HG03571 (cell line): ENCODE results near the gene NKD1.

Source experiments
- ATAC-seq: cut with Tn5 transposase; IDR thresholded peaks from one replicate; pipeline ENCODE4 v1.9.1; 2021; ENCODE audit not compliant: unreplicated experiment

The NKD1 gene

DNA sequence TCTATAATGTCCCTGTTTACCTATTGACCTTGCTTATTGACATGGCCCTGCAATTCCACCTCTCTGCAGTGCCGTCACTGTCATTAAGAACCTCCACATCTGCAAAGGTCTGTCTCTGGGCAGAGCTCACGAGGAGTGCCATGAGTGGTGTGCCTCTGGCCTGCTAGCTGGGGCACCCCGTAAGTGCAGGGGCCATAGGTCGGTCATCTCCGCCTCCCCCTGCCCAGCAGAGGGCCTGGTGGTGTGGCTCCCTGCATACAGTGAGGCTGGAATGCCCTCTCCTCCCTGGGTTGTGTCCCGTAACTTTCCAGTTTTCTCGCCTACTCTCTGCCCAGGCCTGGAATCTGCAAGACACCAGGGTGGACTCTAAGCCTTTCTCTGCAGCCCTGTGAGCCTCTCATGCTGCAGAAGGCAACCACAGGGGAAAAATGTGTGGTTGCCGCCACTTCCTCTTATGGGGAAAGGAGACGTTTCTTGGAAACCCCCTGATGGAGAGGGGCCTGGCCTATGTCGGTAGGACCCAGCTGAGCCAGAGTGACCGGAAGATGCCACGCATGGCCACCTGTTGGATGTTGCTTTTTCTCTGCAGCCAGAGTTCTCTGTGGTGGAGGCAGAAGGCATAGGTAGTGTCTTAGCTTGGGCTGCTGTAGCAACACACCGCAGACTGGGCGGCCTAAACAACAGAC lies 135.6 kb downstream of the NKD1 start:
- peak; percentile 69 for ATAC-seq

DNA sequence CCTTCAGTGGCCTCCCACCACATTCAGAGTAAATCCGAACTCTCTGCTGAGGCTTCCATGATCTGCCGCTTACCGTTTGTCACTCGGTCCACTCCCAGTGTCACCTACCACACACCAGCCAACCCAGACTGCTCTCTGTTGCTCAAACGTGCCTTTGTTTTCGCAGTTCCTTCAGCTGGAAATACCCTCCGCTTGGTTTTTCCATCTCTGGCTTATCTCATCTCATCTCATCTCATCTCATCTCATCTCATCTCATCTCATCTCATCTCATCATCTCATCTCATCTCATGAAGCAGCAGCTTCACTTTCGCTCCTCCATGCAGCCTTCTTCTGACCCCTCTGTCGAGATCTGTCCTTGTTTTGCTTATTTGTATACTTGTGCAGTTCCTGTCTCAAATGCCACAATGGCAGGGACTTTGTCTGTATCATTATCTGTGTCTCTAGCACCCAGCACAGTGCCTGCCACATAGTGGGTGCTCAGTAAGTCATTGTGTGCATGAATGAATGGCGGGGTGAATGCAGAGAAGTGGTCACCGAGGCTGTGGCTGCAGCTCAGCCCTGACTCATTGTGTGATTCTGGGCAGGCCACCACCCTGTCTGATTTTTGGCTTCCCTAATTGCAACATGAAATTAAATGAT lies 136.7 kb downstream of the NKD1 start:
- no peak for ATAC-seq

DNA sequence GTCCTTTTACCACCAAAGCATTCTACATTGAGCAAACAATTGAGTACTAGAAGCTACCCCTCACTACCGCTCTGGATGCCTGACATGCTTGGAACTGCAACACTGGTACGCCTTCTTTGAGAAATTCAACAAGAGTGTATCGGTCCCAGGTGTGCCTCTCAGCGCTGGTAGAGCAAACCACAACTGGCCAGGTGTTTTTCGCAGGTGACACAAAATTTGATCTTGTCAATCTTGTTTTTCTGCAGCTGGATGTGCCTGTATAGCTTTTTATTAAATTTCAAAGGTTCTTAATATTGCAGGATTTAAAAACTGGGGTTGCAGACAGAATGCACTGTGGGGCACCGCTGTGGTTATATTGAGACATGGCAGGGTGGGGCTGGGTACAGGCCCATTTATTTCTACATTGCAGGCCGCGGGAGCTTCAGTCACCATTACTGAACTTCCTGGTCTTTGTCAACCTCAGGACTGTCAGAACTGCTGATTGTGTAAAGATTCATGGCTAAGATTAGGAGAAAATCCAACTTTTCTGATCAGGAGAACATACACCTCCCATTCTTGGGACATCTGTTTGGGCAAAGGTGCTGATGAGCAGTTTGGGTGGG lies 137.4 kb downstream of the NKD1 start:
- no peak for ATAC-seq

DNA sequence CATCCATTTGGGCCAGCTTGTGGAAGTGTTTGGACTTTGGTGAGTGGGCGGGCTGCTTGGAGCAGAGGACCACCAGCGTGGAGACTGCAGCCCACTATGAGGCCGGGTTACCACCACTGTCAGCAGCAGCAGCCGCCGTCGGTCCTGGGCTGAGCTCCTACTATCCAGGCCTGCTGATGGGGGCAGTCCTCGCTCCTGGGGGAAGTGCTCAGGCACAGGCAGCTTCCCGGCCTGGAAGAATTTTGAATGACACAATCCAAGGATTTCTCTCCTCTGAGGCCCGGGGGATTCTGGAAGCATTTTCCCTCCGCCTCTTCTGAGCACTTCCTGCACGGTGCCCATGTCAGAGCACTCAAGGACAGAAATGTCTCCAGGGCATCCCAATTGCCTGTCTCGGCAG lies 139.9 kb downstream of the NKD1 start:
- ATAC-seq: no peak

DNA sequence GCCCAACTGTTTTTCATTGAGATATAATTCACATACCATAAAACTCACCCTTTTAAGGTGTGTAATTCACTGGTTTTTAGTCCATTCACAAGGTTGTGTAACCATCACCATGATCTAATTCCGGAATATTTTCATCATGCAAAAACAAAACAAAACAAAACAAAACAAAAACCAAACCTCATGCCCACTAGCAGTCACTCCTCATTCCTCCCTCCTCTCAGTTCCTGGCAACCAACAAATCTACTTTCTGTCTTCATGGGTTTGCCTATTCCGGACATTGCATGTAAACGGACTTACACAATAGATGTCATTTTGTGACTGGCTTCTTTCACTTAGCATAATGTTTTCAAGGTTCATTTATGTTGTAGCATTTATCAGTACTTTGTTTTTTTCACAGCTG lies 140.7 kb downstream of the NKD1 start:
- no peak for ATAC-seq

DNA sequence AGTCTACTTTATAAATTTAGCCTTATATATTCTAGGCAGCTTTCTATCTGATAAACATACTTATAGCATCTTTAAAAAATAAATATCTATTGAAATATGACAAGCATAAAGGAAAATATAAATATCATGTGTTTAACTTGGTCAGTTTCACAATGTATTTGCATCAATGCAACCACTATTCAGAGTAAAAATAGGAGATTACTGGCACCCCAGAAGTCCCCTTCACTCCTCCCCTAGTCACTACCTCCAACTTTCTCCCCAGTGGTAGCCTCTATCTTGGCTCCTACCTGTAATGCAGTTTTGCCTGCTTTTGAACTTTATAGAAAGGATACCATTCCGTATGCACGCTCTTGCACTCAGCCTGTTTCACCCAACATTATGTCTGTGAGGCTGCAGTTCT lies 142.0 kb downstream of the NKD1 start:
- no peak for ATAC-seq

DNA sequence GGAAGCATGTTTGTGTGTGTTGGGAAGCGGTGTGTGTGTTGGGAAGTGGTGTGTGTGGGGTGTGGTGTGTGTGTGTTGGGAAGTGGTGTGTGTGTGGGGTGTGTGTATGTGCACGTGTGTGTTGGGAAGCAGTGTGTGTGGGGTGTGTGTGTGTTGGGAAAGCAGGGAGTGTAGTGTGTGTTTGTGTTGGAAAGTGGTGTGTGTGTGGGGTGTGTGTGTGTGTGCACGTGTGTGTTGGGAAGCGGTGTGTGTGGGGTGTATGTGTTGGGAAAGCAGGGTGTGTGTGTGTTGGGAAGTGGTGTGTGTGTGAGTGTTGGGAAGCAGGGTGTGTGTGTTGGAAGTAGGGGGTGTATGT lies 144.4 kb downstream of the NKD1 start:
- no peak for ATAC-seq

DNA sequence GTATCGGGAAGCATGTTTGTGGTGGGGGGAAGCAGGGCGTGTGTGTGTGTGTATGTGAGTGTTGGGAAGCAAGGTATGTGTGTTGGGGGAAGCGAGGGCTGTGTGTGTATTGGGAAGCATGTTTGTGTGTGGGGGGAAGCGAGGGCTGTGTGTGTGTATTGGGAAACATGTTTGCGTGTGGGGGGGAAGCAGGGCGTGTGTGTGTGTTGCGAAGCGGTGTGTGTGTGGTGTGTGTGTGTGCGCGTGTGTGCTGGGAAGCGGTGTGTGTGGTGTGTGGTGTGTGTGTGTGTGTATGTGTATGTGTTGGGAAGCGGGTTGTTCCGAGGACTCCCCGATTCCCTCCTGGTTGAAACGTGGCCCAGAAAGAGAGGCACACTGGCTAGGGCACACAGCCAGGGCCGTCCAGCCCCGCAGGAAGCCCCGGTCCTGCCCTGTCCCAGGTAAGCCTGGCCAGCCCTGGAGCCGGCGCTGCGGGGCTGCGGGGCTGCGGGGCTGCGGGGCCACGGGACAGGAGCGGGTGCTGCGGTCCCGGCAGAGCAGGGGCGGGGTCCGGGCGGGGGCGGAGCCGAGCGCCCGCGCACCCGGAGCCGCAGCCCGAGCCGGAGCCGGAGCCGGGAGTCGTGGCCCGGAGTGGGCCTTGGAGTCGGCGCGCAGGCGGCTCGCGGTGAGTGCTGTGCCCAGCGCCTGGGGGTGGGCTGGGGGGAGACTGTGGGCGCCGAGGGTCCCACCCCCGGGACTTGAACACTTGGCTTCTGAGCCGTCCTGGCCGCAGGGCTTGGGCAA lies 145.0 kb downstream of the NKD1 start, which contains the start of gene NOD2:
NOD2 (plus strand) TSS at position 608 of the 783 bp plus-strand sequence. CDS start 5,890 bp downstream, outside the sequence.
- no peak for ATAC-seq

DNA sequence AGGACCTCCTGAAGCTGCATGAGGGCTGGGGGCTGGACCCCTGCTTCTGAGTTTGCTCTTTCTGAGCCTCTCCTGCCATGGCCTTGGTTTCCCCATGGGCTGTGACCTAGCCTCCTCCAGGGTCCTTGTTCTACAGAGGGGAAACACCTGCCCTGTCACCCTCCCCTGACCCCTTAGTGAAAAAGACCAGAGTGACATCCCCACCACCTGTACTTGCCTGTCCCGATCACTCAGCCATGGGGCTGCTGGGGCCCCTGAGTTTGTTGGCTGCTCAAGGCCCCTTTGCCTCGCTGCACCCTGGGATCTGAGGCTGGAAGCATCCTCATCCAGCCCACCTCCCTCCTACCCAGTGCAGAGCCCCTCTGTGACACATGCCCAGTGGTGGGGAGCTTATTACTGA lies 146.0 kb downstream of the NKD1 start:
- no peak for ATAC-seq

DNA sequence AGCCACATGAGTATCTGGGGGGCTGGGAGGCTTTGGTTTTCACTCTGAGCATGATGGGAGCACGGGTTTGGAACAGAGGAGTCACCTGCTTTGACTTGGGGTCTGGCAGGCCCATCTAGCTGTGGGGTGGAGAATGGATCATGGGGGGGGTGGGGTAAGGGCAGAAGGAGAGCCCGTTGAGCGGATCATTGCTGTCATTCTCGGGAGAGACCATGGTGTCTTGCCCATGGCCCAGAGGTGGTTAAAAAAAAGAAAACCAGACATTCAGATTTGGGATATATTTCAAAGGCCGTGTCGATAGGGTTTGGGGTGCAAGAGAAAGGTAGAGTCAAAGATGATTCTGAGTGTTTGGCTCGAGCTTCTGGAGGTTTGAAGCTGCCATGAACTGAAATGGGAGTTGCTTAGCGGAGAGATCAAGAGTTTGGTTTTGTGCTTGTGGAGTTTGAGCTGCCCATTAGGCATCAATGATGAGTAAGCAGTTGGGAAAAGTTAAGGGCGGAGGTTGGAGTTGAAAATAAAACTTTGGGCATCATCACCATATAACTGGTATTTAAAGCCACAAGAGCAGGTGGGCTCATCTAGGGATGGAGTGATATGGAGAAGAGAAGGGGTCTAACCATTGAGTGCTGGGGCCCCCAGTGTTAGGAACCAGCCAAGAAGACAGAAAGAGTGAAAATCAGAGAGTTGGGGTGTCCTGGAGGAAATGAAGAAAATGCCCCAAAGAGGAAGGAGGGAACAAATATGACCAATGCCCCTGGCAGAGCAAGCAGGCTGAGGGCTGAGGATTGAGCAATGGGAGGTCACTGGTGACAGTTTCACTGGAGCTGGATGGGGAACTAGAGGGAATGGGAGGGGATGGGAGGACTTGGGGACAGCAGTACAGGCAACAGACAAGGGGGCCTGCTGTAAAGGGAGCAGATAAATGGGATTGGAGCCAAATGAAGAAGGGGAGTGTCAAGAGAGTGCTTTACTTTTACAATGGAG lies 147.1 kb downstream of the NKD1 start:
- no peak for ATAC-seq

DNA sequence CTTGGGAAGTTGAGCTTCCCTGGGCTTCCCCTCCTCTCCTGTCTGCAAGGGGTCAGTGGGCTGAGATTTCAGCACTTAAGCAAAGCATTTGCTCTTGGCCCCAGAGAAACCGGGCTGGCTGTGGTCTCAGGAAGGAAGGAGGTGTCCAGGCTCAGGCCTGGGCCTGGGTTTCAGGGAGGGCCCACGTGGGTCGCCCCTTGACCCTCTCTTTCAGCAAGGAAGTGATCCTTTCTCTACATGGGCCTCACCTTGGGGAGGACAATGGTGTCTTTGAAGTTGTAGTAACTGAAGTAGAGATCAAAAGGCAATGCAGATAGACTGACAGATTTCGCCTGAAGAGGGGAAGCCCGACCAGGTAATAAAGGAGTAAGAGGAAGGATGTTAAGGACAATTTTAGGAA lies 147.9 kb downstream of the NKD1 start:
- peak; percentile 32 for ATAC-seq

DNA sequence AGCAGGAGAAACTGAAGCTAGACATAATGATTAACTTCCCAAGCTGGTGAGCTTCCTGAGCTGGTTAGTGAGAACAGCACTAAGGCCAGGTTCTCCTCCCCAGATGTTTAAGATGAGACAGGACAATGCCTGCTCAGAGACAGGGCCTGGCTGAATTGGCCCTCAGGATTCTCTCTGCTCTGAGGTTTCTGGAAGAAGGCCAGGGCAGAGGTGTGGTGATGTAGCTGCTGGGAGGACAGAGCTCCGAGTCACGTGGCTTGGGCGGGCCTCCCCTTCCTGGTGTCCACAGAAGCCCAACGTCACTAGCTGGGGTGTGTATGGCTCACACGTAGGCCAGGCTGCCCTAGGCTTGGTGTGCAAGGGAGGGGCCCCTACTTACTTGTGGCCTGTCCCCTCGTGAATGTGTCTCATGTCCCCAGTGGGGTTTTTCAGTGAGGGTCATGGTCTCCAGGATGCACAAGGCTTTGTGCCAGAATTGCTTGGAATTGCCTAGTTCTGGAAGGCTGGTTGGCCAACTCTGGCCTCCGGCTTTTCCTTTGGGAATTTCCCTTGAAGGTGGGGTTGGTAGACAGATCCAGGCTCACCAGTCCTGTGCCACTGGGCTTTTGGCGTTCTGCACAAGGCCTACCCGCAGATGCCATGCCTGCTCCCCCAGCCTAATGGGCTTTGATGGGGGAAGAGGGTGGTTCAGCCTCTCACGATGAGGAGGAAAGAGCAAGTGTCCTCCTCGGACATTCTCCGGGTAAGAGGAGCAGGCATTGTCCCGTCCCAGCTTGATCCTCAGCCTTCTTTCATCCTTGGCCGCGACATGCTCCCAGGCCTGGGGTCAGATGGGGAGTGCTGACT lies 148.6 kb downstream of the NKD1 start:
- ATAC-seq: peak; percentile 50

DNA sequence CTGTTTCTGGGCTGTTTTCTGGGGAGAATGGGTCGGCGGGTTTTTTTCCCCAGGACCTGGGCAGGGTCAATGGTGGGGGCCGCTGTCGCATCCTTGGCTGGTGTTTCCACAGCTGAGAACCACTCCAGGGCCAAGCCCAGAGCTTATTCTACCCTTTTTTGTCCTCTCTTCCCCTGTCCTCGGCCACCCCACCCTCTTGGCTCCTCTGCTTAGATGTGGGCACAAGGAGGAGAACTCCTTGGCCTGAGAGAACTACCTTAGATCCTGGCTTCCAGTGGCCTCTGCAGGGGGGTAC lies 149.2 kb downstream of the NKD1 start:
- no peak for ATAC-seq

DNA sequence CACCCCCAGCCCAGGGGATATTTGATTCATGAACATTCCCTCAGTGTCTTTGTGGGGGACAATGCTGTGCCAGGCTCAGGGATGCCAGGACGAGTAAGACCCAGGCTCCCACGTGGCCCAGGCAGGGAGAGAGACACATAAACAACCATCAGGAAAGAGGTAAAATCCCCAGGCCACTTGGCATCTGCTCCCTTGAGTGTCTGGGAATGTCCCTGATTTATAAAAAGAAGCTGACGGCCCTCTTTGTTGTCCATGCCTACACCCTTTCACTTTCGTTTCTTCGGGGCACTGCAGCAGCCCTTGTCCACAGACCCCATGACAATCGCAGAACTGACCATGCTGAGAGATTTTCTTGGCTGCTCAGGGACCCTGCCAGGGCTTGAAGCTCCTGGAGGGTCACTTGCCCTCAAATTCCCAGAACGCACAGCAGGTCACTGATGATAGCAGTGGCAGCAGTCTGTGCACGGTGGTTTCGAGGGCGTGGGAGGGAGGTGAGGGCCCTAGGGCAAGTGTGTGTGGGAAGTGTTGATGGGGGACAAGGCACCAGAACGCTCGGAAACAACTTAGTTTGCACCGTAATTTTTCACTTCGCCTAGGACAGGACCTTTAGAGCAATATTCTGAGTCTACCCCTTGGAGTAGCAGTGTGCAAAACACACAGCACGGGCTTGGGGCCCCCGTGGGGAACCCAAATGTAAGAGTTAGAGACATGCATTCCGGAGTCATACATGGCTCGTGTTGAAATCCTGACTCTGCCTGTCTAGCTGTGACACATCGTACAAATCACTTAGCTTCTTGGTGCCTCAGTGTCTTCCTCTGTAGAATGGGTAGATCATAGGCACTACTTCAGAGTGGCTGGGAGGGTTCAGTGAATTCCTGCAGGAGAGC lies 149.9 kb downstream of the NKD1 start:
- peak; percentile 30 for ATAC-seq
